Dendritic cell treated with granulocyte-macrophage colony-stimulating factor and Interleukin-4, amounts not matched to agents 40 ng/mL and 50 ng/mL, for 4 days (primary cell): ENCODE data around the gene ADCY7.
"Not testable (repeated sequence)": the region's sequence is repeated elsewhere in the genome, so short reads cannot be mapped to it uniquely, and the experiment has no call there.

Experiments
- H3K27ac Mint-ChIP-seq: one replicate; pipeline ENCODE4 v1.8.0; 2022; ENCODE audit warnings: mild to moderate bottlenecking, mixed read lengths
- H3K27me3 Mint-ChIP-seq: one replicate; pipeline ENCODE4 v1.8.0; 2022; ENCODE audit warnings: mild to moderate bottlenecking, mixed read lengths
- H3K36me3 Mint-ChIP-seq: one replicate; pipeline ENCODE4 v1.8.0; 2022; ENCODE audit warnings: low read depth, mixed read lengths
- H3K4me1 Mint-ChIP-seq: one replicate; pipeline ENCODE4 v1.8.0; 2022; ENCODE audit warnings: low read depth, mixed read lengths
- H3K4me3 Mint-ChIP-seq: one replicate; pipeline ENCODE4 v1.8.0; 2022; ENCODE audit warnings: mild to moderate bottlenecking, moderate library complexity, mixed read lengths
- H3K9me3 Mint-ChIP-seq: one replicate; pipeline ENCODE4 v1.8.0; 2022; ENCODE audit warnings: mixed read lengths
- intact Hi-C: fragments of 100-400 bp; cut with micrococcal nuclease; formaldehyde crosslinking; loops from one replicate; pipeline ENCODE4 v1.15.0; 2022

Gene ADCY7

GRCh38 chr16:50266337-50267091 is at the start of gene ADCY7:
TSS of gene ADCY7 (plus strand) at chr16:50266551. CDS start at chr16:50288180, 21,629 bp downstream.
- H3K4me3 Mint-ChIP-seq, result peak within 1 kb of the TSS; percentile 91
- no peaks in the 10 kb centered on the region for H3K27me3 Mint-ChIP-seq
- peaks cover 94% of the 10 kb centered on the region for H3K4me1 Mint-ChIP-seq
- peaks cover 46% of the 10 kb centered on the region for H3K36me3 Mint-ChIP-seq
- H3K9me3 Mint-ChIP-seq, result no peaks in the 10 kb centered on the region
- peak within 1 kb of the TSS; percentile 88 for H3K27ac Mint-ChIP-seq
- intact Hi-C loops, result loop anchor here (2.0 kb wide), 1 partner anchor 14 kb away; no protein-coding TSS in a partner anchor

DNA sequence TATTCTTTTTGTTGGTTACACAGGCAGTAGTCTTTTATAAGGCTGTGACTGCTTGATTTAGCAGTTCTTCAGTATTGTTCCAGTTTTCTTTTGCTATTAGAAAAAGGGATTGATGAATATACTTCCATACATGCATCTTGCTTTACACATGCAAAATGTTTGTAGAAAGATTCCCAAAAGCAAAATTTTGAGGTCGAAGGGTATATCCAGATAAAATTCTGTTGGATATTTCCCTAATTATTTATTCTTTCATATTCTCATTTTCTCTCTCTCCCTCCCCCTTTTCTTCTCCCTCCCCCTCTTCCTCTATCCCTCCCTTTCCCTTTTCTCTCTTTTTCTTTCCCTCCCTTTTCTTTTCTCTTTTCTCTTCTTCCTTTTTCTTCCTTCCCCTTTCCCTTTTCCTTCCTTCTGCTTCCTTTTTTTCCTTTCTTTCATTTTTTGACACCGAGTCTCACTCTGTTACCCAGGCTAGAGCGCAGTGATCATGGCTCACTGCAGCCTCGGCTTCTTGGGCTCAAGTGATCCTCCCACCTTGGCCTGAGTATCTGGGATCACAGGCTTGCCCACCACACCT is 46.9 kb upstream of the ADCY7 start:
- intact Hi-C loops, result no loop called here
- no peaks in the 10 kb centered on the region for H3K9me3 Mint-ChIP-seq
- H3K27ac Mint-ChIP-seq, result no peak overlapping the region
- no peak overlapping the region for H3K4me3 Mint-ChIP-seq
- H3K36me3 Mint-ChIP-seq, result peaks cover 64% of the 10 kb centered on the region
- peaks cover 6% of the 10 kb centered on the region for H3K4me1 Mint-ChIP-seq
- no peaks in the 10 kb centered on the region for H3K27me3 Mint-ChIP-seq

- H3K36me3 Mint-ChIP-seq, result peaks cover 77% of the 10 kb centered on the region
- H3K9me3 Mint-ChIP-seq, result no peaks in the 10 kb centered on the region
- H3K4me1 Mint-ChIP-seq, result peaks cover 9% of the 10 kb centered on the region
- H3K27me3 Mint-ChIP-seq, result no peaks in the 10 kb centered on the region
- H3K4me3 Mint-ChIP-seq, result no peak overlapping the region
- intact Hi-C loops, result no loop called here
- H3K27ac Mint-ChIP-seq, result no peak overlapping the region
These were observed 42.1 kb upstream of the ADCY7 start for GRCh38 chr16:50224286-50224685.

DNA sequence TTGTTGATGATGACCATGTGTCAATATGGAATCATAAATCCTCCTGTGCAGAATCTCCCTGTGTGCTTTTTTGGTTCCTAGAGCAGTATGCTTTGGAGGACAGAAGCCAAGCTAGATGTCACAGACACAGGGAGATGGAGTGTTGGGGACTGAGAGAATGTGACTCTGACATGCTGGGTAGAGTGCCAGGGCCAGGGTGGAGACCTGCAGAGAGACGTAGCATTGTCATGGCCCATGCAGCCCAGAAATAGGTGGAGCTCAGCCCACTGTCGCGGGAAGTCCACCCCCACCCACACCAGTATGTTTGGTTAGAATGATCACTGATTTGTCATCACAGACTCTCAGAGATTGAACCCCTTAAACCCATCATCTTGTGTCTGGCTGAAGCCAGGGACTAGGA is 39.2 kb upstream of the ADCY7 start:
- no peaks in the 10 kb centered on the region for H3K27me3 Mint-ChIP-seq
- peaks cover 78% of the 10 kb centered on the region for H3K36me3 Mint-ChIP-seq
- intact Hi-C loops, result no loop called here
- H3K27ac Mint-ChIP-seq, result no peak overlapping the region
- H3K4me1 Mint-ChIP-seq, result peaks cover 6% of the 10 kb centered on the region
- H3K4me3 Mint-ChIP-seq, result no peak overlapping the region
- no peaks in the 10 kb centered on the region for H3K9me3 Mint-ChIP-seq

DNA sequence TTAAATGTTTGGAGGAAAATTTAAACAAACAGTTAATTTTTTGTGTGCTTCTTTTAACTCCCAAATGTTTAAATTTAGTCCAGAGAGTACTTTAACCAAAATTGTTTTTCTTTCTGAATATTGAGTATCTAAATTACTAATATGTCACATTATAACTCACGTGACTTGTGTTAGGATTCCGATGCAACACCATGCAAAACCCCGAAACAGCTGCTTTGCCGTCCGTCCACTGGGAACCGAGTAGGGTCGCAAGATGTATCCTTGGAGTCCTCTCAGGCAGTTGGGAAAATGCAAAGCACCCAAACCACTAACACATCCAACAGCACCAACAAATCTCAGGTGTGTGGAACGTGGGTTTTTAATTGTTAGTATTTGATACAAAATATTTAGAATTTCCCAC is 38.7 kb upstream of the ADCY7 start:
- H3K4me1 Mint-ChIP-seq, result peaks cover 6% of the 10 kb centered on the region
- no peaks in the 10 kb centered on the region for H3K27me3 Mint-ChIP-seq
- H3K9me3 Mint-ChIP-seq, result no peaks in the 10 kb centered on the region
- intact Hi-C loops, result no loop called here
- no peak overlapping the region for H3K4me3 Mint-ChIP-seq
- H3K36me3 Mint-ChIP-seq, result peaks cover 83% of the 10 kb centered on the region
- H3K27ac Mint-ChIP-seq, result no peak overlapping the region

DNA sequence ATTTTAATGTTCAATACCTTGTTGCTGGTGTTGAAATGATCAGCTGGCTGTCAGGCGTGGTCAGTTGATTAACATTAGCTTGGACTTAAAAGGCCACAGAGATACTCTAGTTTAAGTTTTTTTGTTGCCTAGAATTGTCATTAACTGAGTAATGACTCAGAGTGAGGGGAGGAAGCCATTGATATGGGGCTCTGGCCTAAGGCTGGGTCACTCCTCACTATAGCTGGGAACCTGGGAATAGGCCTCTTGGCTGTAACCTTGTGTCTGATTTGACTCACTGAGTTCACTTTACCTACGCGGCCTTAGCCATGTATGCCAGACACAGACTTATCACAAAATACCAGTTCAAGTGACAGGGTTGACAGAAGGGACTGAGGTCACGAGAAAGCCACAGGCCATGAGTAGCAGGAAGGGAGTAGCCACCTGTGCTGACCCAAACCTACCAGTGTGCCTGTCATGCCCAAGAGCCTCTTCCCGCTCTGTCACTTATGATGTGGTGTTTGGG is 37.9 kb upstream of the ADCY7 start:
- intact Hi-C loops, result no loop called here
- no peaks in the 10 kb centered on the region for H3K9me3 Mint-ChIP-seq
- H3K4me3 Mint-ChIP-seq, result no peak overlapping the region
- peaks cover 6% of the 10 kb centered on the region for H3K4me1 Mint-ChIP-seq
- H3K27me3 Mint-ChIP-seq, result no peaks in the 10 kb centered on the region
- H3K27ac Mint-ChIP-seq, result no peak overlapping the region
- peaks cover 83% of the 10 kb centered on the region for H3K36me3 Mint-ChIP-seq

DNA sequence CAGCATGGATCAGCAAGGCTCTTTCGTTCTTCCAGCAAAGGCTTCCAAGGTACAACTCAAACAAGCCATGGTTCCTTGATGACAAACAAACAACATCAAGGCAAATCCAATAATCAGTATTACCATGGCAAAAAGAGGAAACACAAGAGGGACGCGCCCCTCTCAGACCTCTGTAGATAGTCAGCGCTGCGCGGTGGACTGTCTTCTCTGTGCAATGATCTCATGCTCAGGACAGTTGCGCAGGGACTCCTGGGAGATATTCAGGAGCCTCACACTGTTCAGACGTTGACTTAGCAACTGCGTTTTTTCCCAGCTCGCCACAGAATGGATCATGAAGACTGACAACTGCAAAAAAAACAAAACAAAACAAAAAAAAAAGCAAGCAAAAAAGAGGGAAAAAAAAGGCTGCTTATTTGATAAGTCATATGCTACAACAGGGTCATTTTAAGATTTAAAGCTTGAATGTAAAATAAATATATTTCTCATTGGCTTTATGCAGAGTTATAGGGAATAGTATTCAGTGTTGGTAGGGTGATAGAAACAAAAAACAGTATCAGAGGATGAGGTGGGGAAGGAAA is 37.1 kb upstream of the ADCY7 start:
- intact Hi-C loops, result no loop called here
- Mint-ChIP-seq H3K36me3 (peaks cover 75% of the 10 kb centered on the region), H3K27ac (no peak overlapping the region), H3K27me3 (no peaks in the 10 kb centered on the region), H3K4me3 (no peak overlapping the region), H3K4me1 (peaks cover 6% of the 10 kb centered on the region), H3K9me3 (no peaks in the 10 kb centered on the region)

GRCh38 chr16:50234771-50235556 is 31.4 kb upstream of the ADCY7 start:
- Mint-ChIP-seq H3K9me3 (no peaks in the 10 kb centered on the region), H3K36me3 (peaks cover 19% of the 10 kb centered on the region), H3K4me3 (no peak overlapping the region), H3K27ac (no peak overlapping the region), H3K27me3 (no peaks in the 10 kb centered on the region), H3K4me1 (no peaks in the 10 kb centered on the region)
- intact Hi-C loops, result no loop called here

DNA sequence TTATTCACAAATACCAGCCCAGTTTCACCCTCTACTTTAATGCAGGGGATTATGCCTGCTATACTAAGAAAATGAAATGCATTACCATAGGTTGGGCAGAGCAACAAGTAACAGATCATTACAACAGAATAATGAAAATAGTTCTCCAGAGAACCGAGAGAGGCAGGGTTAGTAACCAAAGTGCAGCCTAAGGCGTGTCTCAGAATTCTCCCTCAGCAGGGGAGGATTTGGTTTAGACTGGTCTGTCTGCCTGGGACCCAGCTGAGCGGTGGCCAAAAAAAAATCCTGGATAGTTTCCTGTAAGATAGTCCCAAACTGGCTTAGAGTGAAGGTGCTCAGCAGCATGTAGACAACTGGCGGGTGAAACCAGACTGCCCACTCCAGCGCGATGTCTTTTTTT is 30.8 kb upstream of the ADCY7 start:
- Mint-ChIP-seq H3K27ac (no peak overlapping the region), H3K4me3 (no peak overlapping the region), H3K27me3 (no peaks in the 10 kb centered on the region), H3K4me1 (no peaks in the 10 kb centered on the region), H3K36me3 (peaks cover 14% of the 10 kb centered on the region), H3K9me3 (no peaks in the 10 kb centered on the region)
- intact Hi-C loops, result no loop called here

DNA sequence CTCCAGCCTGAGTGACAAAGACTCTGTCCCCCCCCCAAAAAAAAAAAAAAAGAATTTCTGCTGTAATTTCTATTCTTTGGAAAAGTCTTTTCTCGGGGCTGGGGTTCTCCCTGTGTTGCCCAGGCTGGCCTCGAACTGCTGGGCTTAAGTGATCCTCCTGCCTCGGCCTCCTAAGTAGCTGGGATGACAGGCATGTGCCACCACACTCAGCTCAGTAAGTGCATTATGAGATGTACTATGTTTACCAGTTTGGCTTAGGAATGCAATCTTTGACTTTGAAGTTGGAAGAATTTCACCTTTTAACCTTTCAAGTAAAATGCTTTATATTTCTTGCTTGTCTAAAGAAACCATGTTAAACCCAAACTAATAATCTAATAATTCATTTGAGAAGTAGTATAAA is 28.0 kb upstream of the ADCY7 start:
- no peaks in the 10 kb centered on the region for H3K27me3 Mint-ChIP-seq
- H3K4me1 Mint-ChIP-seq, result peaks cover 20% of the 10 kb centered on the region
- no peaks in the 10 kb centered on the region for H3K36me3 Mint-ChIP-seq
- H3K9me3 Mint-ChIP-seq, result no peaks in the 10 kb centered on the region
- intact Hi-C loops, result no loop called here
- no peak overlapping the region for H3K4me3 Mint-ChIP-seq
- no peak overlapping the region for H3K27ac Mint-ChIP-seq

DNA sequence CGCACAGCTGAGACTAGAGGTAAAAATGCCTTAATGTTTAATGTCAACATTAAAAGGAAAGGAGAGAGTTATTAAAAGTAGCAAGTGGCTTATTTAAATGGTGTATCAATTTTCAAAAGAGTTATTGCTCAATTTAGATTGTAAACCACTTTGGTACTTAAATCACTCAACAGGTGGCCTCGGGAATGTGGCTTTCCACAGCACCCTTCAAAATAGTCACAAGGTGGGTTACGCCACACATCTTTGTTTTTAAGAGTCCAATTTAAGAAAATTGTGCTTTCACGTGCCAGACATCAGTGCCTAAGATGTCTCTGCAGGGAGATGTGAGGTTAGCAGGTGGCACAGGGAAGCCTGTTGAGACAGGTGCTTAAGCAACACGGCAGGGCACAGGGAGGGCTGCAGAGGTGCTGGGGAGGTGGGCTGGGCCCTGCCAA is 27.5 kb upstream of the ADCY7 start:
- Mint-ChIP-seq H3K27me3 (no peaks in the 10 kb centered on the region), H3K27ac (no peak overlapping the region)
- intact Hi-C loops, result no loop called here

DNA sequence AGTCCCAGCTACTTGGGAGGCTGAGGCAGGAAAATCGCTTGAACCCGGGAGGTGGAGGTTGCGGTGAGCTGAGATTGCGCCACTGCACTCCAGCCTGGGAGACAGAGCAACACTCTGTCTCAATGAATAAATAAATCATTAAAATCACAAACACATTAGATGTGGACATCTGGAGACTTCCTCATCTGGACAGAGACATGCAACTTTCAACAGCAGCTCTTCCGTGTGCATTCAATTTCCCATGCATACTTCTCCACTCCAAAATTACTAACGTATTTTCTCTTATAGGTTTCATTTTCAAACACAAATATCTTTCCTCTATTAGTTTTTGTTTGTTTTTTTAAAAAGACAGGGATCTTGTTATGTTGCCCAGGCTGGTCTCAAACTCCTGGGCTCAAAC is 23.3 kb upstream of the ADCY7 start:
- H3K9me3 Mint-ChIP-seq, intact Hi-C loops, H3K4me3 Mint-ChIP-seq, H3K27me3 Mint-ChIP-seq, H3K27ac Mint-ChIP-seq: not testable (repeated sequence)
- Mint-ChIP-seq H3K36me3 (peaks cover 18% of the 10 kb centered on the region), H3K4me1 (peaks cover 57% of the 10 kb centered on the region)

More for the DNA sequence above, 27.5 kb upstream of the ADCY7 start:
- H3K36me3 Mint-ChIP-seq, result no peaks in the 10 kb centered on the region
- H3K4me3 Mint-ChIP-seq, result no peak overlapping the region
- no peaks in the 10 kb centered on the region for H3K9me3 Mint-ChIP-seq
- peaks cover 26% of the 10 kb centered on the region for H3K4me1 Mint-ChIP-seq

DNA sequence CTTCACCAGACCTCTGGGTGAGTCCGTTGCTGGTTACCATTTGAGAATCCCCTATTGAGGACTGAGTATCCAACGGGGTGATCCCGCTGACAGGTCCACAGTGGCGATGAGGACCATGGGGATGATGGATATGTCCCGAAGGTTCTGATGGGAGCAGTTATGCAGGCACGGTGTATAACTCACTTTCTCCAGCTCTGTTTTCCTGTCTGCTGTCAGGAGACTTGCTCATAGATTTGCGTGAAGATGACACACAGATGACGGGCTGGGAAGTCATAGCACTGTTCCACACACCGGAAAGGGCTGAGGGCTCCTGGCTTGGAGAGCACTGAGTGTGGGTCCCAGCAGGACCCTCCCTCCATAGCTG is 22.2 kb upstream of the ADCY7 start:
- peaks cover 29% of the 10 kb centered on the region for H3K36me3 Mint-ChIP-seq
- H3K4me3 Mint-ChIP-seq, result no peak overlapping the region
- H3K27me3 Mint-ChIP-seq, result no peaks in the 10 kb centered on the region
- H3K4me1 Mint-ChIP-seq, result peaks cover 68% of the 10 kb centered on the region
- no peaks in the 10 kb centered on the region for H3K9me3 Mint-ChIP-seq
- intact Hi-C loops, result no loop called here
- no peak overlapping the region for H3K27ac Mint-ChIP-seq
